ENCODE measurements around the gene RPL3. TPM values are rescaled to one million over a fixed set of nuclear protein-coding genes. Genes with fewer than 3 reads are reported as not detected.
"Not testable (repeated sequence)": the region's sequence is repeated elsewhere in the genome, so short reads cannot be mapped to it uniquely, and the experiment has no call there.

The RPL3 gene
- total and polyA plus RNA-seq, 2 of the 4 experiments (the other 2 are of a cell fraction), result 2,871 to 3,312 TPM

DNA sequence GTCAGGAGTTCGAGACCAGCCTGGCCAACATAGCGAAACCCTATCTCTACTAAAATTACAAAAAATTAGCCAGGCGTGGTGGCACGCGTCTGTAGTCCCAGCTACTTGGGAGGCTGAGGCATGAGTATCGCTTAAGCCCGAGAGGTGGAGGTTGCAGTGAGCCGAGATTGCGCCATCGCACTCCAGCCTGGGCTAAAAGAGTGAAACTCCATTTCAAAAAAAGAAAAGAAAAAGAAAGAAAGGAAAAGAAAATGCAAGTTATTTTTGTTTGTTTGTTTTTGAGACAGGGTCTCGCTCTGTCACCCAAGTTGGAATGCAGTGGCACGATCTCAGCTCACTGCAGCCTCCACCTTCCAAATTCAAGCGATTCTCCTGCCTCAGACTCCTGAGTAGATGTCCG, 36.4 kb upstream of the RPL3 start:
- H3K4me1 ChIP-seq (ENCODE audit: control insufficient read depth, insufficient read depth, low read length); in situ Hi-C loops (cut with MboI; ENCODE audit: low sequenced_read_pairs); BruUV-seq (replicated peaks): not testable (repeated sequence)

More for the DNA sequence above, 36.4 kb upstream of the RPL3 start:
- H3K4me3 ChIP-seq (ENCODE audit: insufficient read depth, low read depth, low read length); H2AK5ac ChIP-seq (ENCODE audit: low read depth, low read length); POLR2A ChIA-PET (ENCODE audit: unreplicated experiment); H2BK5ac ChIP-seq (ENCODE audit: low read depth, low read length, poor library complexity, severe bottlenecking); dilution Hi-C loops (cut with HindIII; ENCODE audit: low sequenced_read_pairs, unreplicated experiment); H3K4me2 ChIP-seq (ENCODE audit: low read depth, low read length); H3K14ac ChIP-seq (replicated peaks; ENCODE audit: low read depth, low read length); H3K4ac ChIP-seq (ENCODE audit: low read depth, low read length); H3K27ac ChIP-seq (ENCODE audit: insufficient read depth, low read length); H3K56ac ChIP-seq (ENCODE audit: extremely low read depth, insufficient read depth, low read length); H2BK120ac ChIP-seq (ENCODE audit: low read depth, low read length); H3K9me3 ChIP-seq (ENCODE audit: control insufficient read depth, insufficient read depth, low read length); H3K9me1 ChIP-seq (ENCODE audit: insufficient read depth, low read length); DNase-seq; H3K23ac ChIP-seq (ENCODE audit: low read depth, low read length); H3K9ac ChIP-seq (ENCODE audit: low read depth, low read length); H3K27me3 ChIP-seq (ENCODE audit: control insufficient read depth, insufficient read depth, low read length); H2AFZ ChIP-seq (replicated peaks; ENCODE audit: low read length, poor library complexity); H2AK9ac ChIP-seq (replicated peaks; ENCODE audit: low read depth, low read length, poor library complexity); H4K91ac ChIP-seq (ENCODE audit: insufficient read depth, low read depth, low read length); H3K18ac ChIP-seq (ENCODE audit: low read depth, low read length); H2BK20ac ChIP-seq (ENCODE audit: low read depth, low read length); H3K36me3 ChIP-seq (ENCODE audit: control insufficient read depth, insufficient read depth, low read length); H4K5ac ChIP-seq (ENCODE audit: low read depth, low read length); H2BK15ac ChIP-seq (ENCODE audit: low read depth, low read length); intact Hi-C loops (cut with micrococcal nuclease); H4K8ac ChIP-seq (ENCODE audit: low read depth in 2 of 2, low read length in 2 of 2); ATAC-seq (ENCODE audit: low read depth); CTCF ChIA-PET: not testable (repeated sequence)
- Histone ChIP-seq H4K20me1 (ENCODE audit: insufficient read depth, low read length) (peaks cover 16% of the 10 kb centered on the region), H3K79me1 (ENCODE audit: low read depth in 1 of 2, low read length in 2 of 2) (peaks cover 0 to 17% of the 10 kb centered on the region in 2 experiments)
- WGBS, 2 experiments (ENCODE audit: extremely low coverage in 2 of 2, insufficient read length in 1 of 2), result 100% methylated on average over 7 of the region's 14 CpGs; no CpG with 5 or more reads in 1 of the 2 experiments

Measured in IMR-90 (cell line).